HepG2 (cell line): Measurements from ENCODE around the gene HRCT1. TPM values are rescaled to one million over a fixed set of nuclear protein-coding genes. Genes with fewer than 3 reads are reported as not detected.

Experiments
- ATAC-seq: fragments of 200-7000 bp; cut with Tn5 transposase; 3 replicates; pipeline ENCODE4 v1.9.1; 2020; ENCODE audit warnings: mild to moderate bottlenecking, moderate library complexity
- BruUV-seq: library from RNA; stranded (reverse); fragments of 400-500 nt; replicated peaks from 2 replicates; lab custom pipeline; 2021; lab: Mats Ljungman, UMichigan
- CTCF ChIA-PET: fragments of 300-600 bp; formaldehyde crosslinking; extraction: SDS; loops from one replicate; lab custom pipeline; 2021; ENCODE audit warnings: low total read pairs, inconsistent platforms, low intra/inter-chr PET ratio; lab: Yijun Ruan, JAX
- POLR2A ChIA-PET: fragments of 350-600 bp; sonication (Branson Sonifier 250); formaldehyde crosslinking; loops from one replicate; lab custom pipeline; 2020; ENCODE audit warnings: antibody characterized with exemption, inconsistent platforms; lab: Yijun Ruan, JAX
- DNase-seq: peaks from one replicate; pipeline ENCODE4 v3.0.0-alpha.2; 2015; ENCODE audit warnings: low spot score
- FAIRE-seq: peaks from 3 replicates; lab custom pipeline; 2011; peaks lifted over from hg19 to GRCh38; lab: Jason Lieb, UNC
- H2AFZ ChIP-seq: one replicate; pipeline ENCODE4 v1.6.1; 2011; ENCODE audit warnings: low read length, inconsistent platforms
- H3K27ac ChIP-seq: fragments of 300-600 bp; 3 replicates; pipeline ENCODE4 v1.8.0; 2011; ENCODE audit warnings: mixed run types, mild to moderate bottlenecking, mixed read lengths, low read length, inconsistent platforms; ENCODE audit not compliant: insufficient read depth; ENCODE audit errors: extremely low read length
- H3K27me3 ChIP-seq, 2 experiments: fragments of 200-600 bp in 1 of 2; 2 replicates in 1 of 2; 3 replicates in 1 of 2; pipeline versions ENCODE4 v1.6.0 to v1.8.0; 2011; ENCODE audit warnings: low read length in 2 of 2, mild to moderate bottlenecking in 2 of 2, moderate library complexity in 2 of 2, inconsistent platforms in 1 of 2; ENCODE audit not compliant: insufficient read depth in 2 of 2, control insufficient read depth in 1 of 2
- H3K36me3 ChIP-seq, 2 experiments: fragments of 200-600 bp in 1 of 2; replicated peaks in 1 of 2; 2 replicates in 1 of 2; 3 replicates in 1 of 2; pipeline versions ENCODE4 v1.5.1 to v1.8.0; 2011; ENCODE audit warnings: low read length in 2 of 2, inconsistent platforms in 1 of 2; ENCODE audit not compliant: insufficient read depth in 2 of 2, control insufficient read depth in 1 of 2
- H3K4me1 ChIP-seq: 2 replicates; pipeline ENCODE4 v1.5.1; 2012; ENCODE audit warnings: low read length, inconsistent platforms; ENCODE audit not compliant: insufficient read depth
- H3K4me2 ChIP-seq: 2 replicates; pipeline ENCODE4 v1.6.0; 2011; ENCODE audit warnings: low read depth, low read length, inconsistent platforms
- H3K4me3 ChIP-seq, 3 experiments: fragments of 200-600 bp in 1 of 3; sonication (generic), shearing (Covaris generic) in 1 of 3; replicated peaks in 1 of 3; 2 replicates each; pipeline ENCODE4 v1.5.1; 2011 to 2016; ENCODE audit warnings: low read length in 3 of 3, inconsistent platforms in 2 of 3, low read depth in 2 of 3, mild to moderate bottlenecking in 2 of 3, control low read depth in 1 of 3, mixed read lengths in 1 of 3; ENCODE audit not compliant: insufficient read depth in 1 of 3
- H3K79me2 ChIP-seq: one replicate; pipeline ENCODE4 v1.6.1; 2011; ENCODE audit warnings: low read length, inconsistent platforms; ENCODE audit not compliant: insufficient read depth
- H3K9ac ChIP-seq: 2 replicates; pipeline ENCODE4 v1.6.0; 2011; ENCODE audit warnings: mild to moderate bottlenecking, low read depth, low read length, inconsistent platforms; ENCODE audit not compliant: insufficient read depth
- H3K9me3 ChIP-seq: 2 replicates; pipeline ENCODE4 v1.5.1; 2012; ENCODE audit warnings: mild to moderate bottlenecking, low read length
- H4K20me1 ChIP-seq: 2 replicates; pipeline ENCODE4 v1.6.0; 2011; ENCODE audit warnings: inconsistent platforms, mild to moderate bottlenecking, low read length, moderate library complexity; ENCODE audit not compliant: insufficient read depth
- ARHGAP35 ChIP-seq: sonication (generic); formaldehyde crosslinking; IDR thresholded peaks from 2 replicates; pipeline ENCODE4 v1.9.0; 2022; ENCODE audit warnings: mild to moderate bottlenecking, inconsistent platforms, moderate library complexity, missing genetic modification reagents, borderline replicate concordance
- ARNT2 ChIP-seq: sonication (generic); formaldehyde crosslinking; IDR thresholded peaks from 2 replicates; pipeline ENCODE4 v1.8.0; 2022; ENCODE audit warnings: mild to moderate bottlenecking, low read depth, missing genetic modification reagents, moderate library complexity
- NFE2L2 ChIP-seq: fragments of 150-350 bp; IDR thresholded peaks from 2 replicates; pipeline ENCODE4 v1.6.1; 2014; ENCODE audit warnings: low read length
- PAF1 ChIP-seq: IDR thresholded peaks from 2 replicates; pipeline ENCODE4 v1.6.1; 2016; ENCODE audit warnings: missing genetic modification reagents, missing compliant biosample characterization
- PHF21A ChIP-seq: sonication (generic); formaldehyde crosslinking; IDR thresholded peaks from 2 replicates; pipeline ENCODE4 v1.5.0; 2020; ENCODE audit warnings: mild to moderate bottlenecking, missing genetic modification reagents
- SOX6 ChIP-seq, 2 experiments: fragments of 450-650 bp in 1 of 2; sonication (generic) in 1 of 2; formaldehyde crosslinking in 1 of 2; IDR thresholded peaks; 2 replicates each; pipeline versions ENCODE4 v1.4.0 to v1.6.1; 2017 to 2020; ENCODE audit warnings: antibody characterized with exemption in 1 of 2, mild to moderate bottlenecking in 1 of 2, missing genetic modification reagents in 1 of 2
- THYN1 ChIP-seq: sonication (generic); formaldehyde crosslinking; IDR thresholded peaks from 2 replicates; pipeline ENCODE4 v1.8.1; 2023; ENCODE audit warnings: low read depth, mild to moderate bottlenecking, moderate library complexity, missing genetic modification reagents, borderline replicate concordance
- ZNF260 ChIP-seq: sonication (generic); formaldehyde crosslinking; IDR thresholded peaks from 2 replicates; pipeline ENCODE4 v1.4.0; 2020; ENCODE audit warnings: missing genetic modification reagents, low read depth, mild to moderate bottlenecking, borderline replicate concordance
- ZNF430 ChIP-seq: sonication (generic); formaldehyde crosslinking; IDR thresholded peaks from 2 replicates; pipeline ENCODE4 v1.9.0; 2021; ENCODE audit warnings: mild to moderate bottlenecking, missing genetic modification reagents
- ZNF543 ChIP-seq: sonication (generic); formaldehyde crosslinking; IDR thresholded peaks from 2 replicates; pipeline ENCODE4 v1.4.0; 2020; ENCODE audit warnings: mild to moderate bottlenecking, missing genetic modification reagents
- ZNF564 ChIP-seq: sonication (generic); formaldehyde crosslinking; IDR thresholded peaks from 2 replicates; pipeline ENCODE4 v1.8.1; 2023; ENCODE audit warnings: mild to moderate bottlenecking, missing genetic modification reagents
- ZNF572 ChIP-seq: sonication (generic); formaldehyde crosslinking; IDR thresholded peaks from 2 replicates; pipeline ENCODE4 v1.5.1; 2020; ENCODE audit warnings: mild to moderate bottlenecking, missing genetic modification reagents
- ZNF589 ChIP-seq: sonication (generic); formaldehyde crosslinking; conservative IDR thresholded peaks from 2 replicates; pipeline ENCODE4 v1.8.0; 2022; ENCODE audit warnings: mild to moderate bottlenecking, moderate library complexity, missing genetic modification reagents
- ZNF670 ChIP-seq: sonication (generic); formaldehyde crosslinking; IDR thresholded peaks from 2 replicates; pipeline ENCODE4 v1.8.0; 2022; ENCODE audit warnings: mild to moderate bottlenecking, missing genetic modification reagents, borderline replicate concordance
- WGBS: methylation state at CpG from one replicate; pipeline ENCODE4 v1.1.6; 2017; ENCODE audit warnings: low lambda C conversion rate; 5-methylcytosine and 5-hydroxymethylcytosine counted together
- in situ Hi-C: cut with HindIII; loops from 2 replicates; pipeline ENCODE4 v1.10.0; 2017; ENCODE audit warnings: low pct_unique_long_range_greater_than_20kb; ENCODE audit not compliant: extremely low pct_ligation_motif_present
- intact Hi-C: fragments of 100-400 bp; cut with micrococcal nuclease; formaldehyde crosslinking; loops from one replicate; pipeline ENCODE4 v1.10.0; 2022; ENCODE audit not compliant: unreplicated experiment
- polyA plus RNA-seq, 8 experiments: library from polyadenylated mRNA; depleted of rRNA in 3 of 8; stranded (reverse) in 7 of 8; unstranded in 1 of 8; fragments of >200 nt; fragmentation: Illumina TruSeq in 4 of 8; extraction: Trizol in 4 of 8; gene quantifications; 2 replicates each; pipeline versions ENCODE4 v1.2.1 to v1.2.3, GENCODE V29; 2011 to 2016; ENCODE audit warnings: low read depth in 4 of 8, missing spikeins in 1 of 8, mixed read lengths in 1 of 8; ENCODE audit not compliant: insufficient read depth in 1 of 8
- total RNA-seq, 5 experiments: library from RNA; depleted of rRNA; stranded (reverse); fragments of >200 nt; fragmentation: Illumina TruSeq; extraction: Trizol; gene quantifications; 2 replicates each; pipeline ENCODE4 v1.2.3, GENCODE V29; 2016; ENCODE audit warnings: low read depth in 1 of 5

Gene HRCT1
- total and polyA plus RNA-seq, 2 of the 13 experiments (the other 11 are each of a cell fraction or from before 2014, with no cell fraction given): 0.13 TPM; not detected in 1

DNA sequence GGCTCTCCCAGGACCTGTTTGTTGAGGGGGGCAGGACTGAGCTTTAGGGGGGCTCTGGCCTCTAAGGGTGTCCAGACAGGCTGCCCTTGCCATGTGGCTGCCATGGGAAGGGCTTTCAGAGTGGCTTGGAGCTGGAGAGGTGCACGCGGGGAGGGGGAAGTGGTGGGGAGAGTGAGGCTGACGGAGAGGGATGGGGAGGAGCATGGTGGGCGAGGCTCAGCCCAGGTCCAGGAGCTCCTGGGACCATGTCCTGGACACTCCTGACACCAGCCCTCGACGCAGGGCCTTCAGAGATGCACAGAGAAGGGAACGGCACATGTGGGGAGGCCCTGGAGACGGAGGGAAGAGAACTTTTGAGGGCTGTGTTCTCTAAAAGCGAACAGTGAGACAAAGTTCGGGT, 5.7 kb downstream of the HRCT1 start:
- Histone ChIP-seq H2AFZ (no peak overlapping the region), H3K4me1 (peaks cover 84% of the 10 kb centered on the region), H3K36me3 (no peaks in the 10 kb centered on the region), H3K9me3 (no peaks in the 10 kb centered on the region), H3K9ac (no peak overlapping the region), H4K20me1 (no peaks in the 10 kb centered on the region), H3K4me2 (no peak overlapping the region)
- 44% methylated on average over 10 of the region's 10 CpGs for WGBS
- FAIRE-seq (no peak), DNase-seq (no peak)
- intact Hi-C loops: no loop called here
- TF ChIP-seq ZNF260 (CRISPR knock-in tag) (no peak), ZNF572 (CRISPR knock-in tag) (no peak), THYN1 (CRISPR knock-in tag) (no peak), ZNF564 (CRISPR knock-in tag) (no peak), ZNF430 (CRISPR knock-in tag) (no peak), ZNF589 (CRISPR knock-in tag) (no peak), SOX6 (IDR thresholded peaks at IDR 0.05) (no peak), SOX6 (CRISPR knock-in tag; IDR thresholded peaks at IDR 0.05) (no peak), PAF1 (no peak), ARNT2 (CRISPR knock-in tag) (no peak), ZNF670 (CRISPR knock-in tag) (no peak), NFE2L2 (no peak), ZNF543 (CRISPR knock-in tag) (no peak), ARHGAP35 (CRISPR knock-in tag) (no peak), PHF21A (CRISPR knock-in tag) (no peak)
- TF ChIP-seq, all 625 proteins: peak for 0
- ChIA-PET POLR2A (no interaction called here), CTCF (interaction anchor here (1.5 kb wide), 1 partner anchor 10 kb away, joined by 3 read pairs; no protein-coding TSS in a partner anchor)
- Histone ChIP-seq H3K4me3 (no peak overlapping the region), H3K27ac (no peak overlapping the region), H3K27me3 (peaks cover 0 to 4% of the 10 kb centered on the region in 2 experiments; a peak in 1 of 5 replicates), H3K79me2 (no peaks in the 10 kb centered on the region)
- BruUV-seq: no TSS peak
- no peak for ATAC-seq
- in situ Hi-C loops: no loop called here
